Natural killer cell (primary cell): ENCODE results near the gene SIPA1L3. TPM values are rescaled to one million over a fixed set of nuclear protein-coding genes. Genes with fewer than 3 reads are reported as not detected.

Experiments
- ATAC-seq, 3 donors: fragments of 150-1000 bp in 2 of 3; fragments of 200-7000 bp in 1 of 3; cut with Tn5 transposase; 1 replicate in 1 of 3; 2 replicates in 2 of 3; pipeline ENCODE4 v1.10.0; 2021; ENCODE audit warnings: mild to moderate bottlenecking in 2 of 3, moderate library complexity in 2 of 3
- DNase-seq, 2 donors: peaks; one replicate each; pipeline versions ENCODE4 v3.0.0 to v3.0.0-alpha.2; 2013 to 2021; ENCODE audit warnings: mixed read lengths in 1 of 2
- H3K27ac ChIP-seq: one replicate; pipeline ENCODE4 v1.5.1; 2013; ENCODE audit warnings: mild to moderate bottlenecking, low read length
- H3K27me3 ChIP-seq: one replicate; pipeline ENCODE4 v1.6.1; 2013; ENCODE audit warnings: low read length; ENCODE audit not compliant: control insufficient read depth, insufficient read depth
- H3K36me3 ChIP-seq: one replicate; pipeline ENCODE4 v1.6.1; 2013; ENCODE audit warnings: low read length; ENCODE audit not compliant: control insufficient read depth, insufficient read depth
- H3K4me1 ChIP-seq: one replicate; pipeline ENCODE4 v1.6.1; 2013; ENCODE audit warnings: low read length; ENCODE audit not compliant: control insufficient read depth, insufficient read depth
- H3K4me3 ChIP-seq: one replicate; pipeline ENCODE4 v1.5.1; 2013; ENCODE audit warnings: low read length
- H3K9me3 ChIP-seq: one replicate; pipeline ENCODE4 v1.6.1; 2013; ENCODE audit warnings: low read length; ENCODE audit not compliant: control insufficient read depth, insufficient read depth
- H3K27ac Mint-ChIP-seq, 2 donors: one replicate each; pipeline ENCODE4 v1.8.0; 2022; ENCODE audit warnings: mild to moderate bottlenecking in 2 of 2, mixed read lengths in 2 of 2, moderate library complexity in 1 of 2
- H3K27me3 Mint-ChIP-seq, 2 donors: one replicate each; pipeline ENCODE4 v1.8.0; 2022; ENCODE audit warnings: low read depth in 2 of 2, mixed read lengths in 2 of 2
- H3K36me3 Mint-ChIP-seq: one replicate; pipeline ENCODE4 v1.8.0; 2022; ENCODE audit warnings: mixed read lengths
- H3K4me1 Mint-ChIP-seq, 2 donors: one replicate each; pipeline ENCODE4 v1.8.0; 2022; ENCODE audit warnings: mixed read lengths in 2 of 2
- H3K4me3 Mint-ChIP-seq: one replicate; pipeline ENCODE4 v1.8.0; 2022; ENCODE audit warnings: mild to moderate bottlenecking, moderate library complexity, mixed read lengths
- H3K9me3 Mint-ChIP-seq, 2 donors: one replicate each; pipeline ENCODE4 v1.8.0; 2022; ENCODE audit warnings: mixed read lengths in 2 of 2
- WGBS: methylation state at CpG from one replicate; pipeline ENCODE4 v1.1.7; 2013; ENCODE audit warnings: missing lambda C conversion rate; ENCODE audit not compliant: insufficient coverage; 5-methylcytosine and 5-hydroxymethylcytosine counted together
- intact Hi-C: fragments of 100-400 bp; cut with micrococcal nuclease; formaldehyde crosslinking; loops from one replicate; pipeline ENCODE4 v1.14.2; 2022
- total RNA-seq, 4 donors: library from RNA; stranded (reverse); fragments of 120-200 nt in 1 of 4; gene quantifications; one replicate each; pipeline versions ENCODE4 v1.2.3 to v1.2.4, GENCODE V29; 2013 to 2022
- TF ChIP-seq, protein P1 (sequence below): fragments of 200-600 bp; IDR thresholded peaks from one replicate; pipeline ENCODE4 v1.8.0; 2022; ENCODE audit warnings: antibody characterized with exemption

SIPA1L3 gene
- total RNA-seq, 3 donors from 2014 or later (not counting 1 experiment from before 2014, with no cell fraction given), result 34.4 to 35.8 (median 35.4) TPM

- TF ChIP-seq, protein P1, sequence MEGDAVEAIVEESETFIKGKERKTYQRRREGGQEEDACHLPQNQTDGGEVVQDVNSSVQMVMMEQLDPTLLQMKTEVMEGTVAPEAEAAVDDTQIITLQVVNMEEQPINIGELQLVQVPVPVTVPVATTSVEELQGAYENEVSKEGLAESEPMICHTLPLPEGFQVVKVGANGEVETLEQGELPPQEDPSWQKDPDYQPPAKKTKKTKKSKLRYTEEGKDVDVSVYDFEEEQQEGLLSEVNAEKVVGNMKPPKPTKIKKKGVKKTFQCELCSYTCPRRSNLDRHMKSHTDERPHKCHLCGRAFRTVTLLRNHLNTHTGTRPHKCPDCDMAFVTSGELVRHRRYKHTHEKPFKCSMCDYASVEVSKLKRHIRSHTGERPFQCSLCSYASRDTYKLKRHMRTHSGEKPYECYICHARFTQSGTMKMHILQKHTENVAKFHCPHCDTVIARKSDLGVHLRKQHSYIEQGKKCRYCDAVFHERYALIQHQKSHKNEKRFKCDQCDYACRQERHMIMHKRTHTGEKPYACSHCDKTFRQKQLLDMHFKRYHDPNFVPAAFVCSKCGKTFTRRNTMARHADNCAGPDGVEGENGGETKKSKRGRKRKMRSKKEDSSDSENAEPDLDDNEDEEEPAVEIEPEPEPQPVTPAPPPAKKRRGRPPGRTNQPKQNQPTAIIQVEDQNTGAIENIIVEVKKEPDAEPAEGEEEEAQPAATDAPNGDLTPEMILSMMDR, result no peak
- no peaks in the 10 kb centered on the region for H3K36me3 Mint-ChIP-seq
- Histone ChIP-seq H3K36me3 (no peaks in the 10 kb centered on the region), H3K9me3 (no peaks in the 10 kb centered on the region), H3K4me3 (peak overlapping the region; percentile 16), H3K4me1 (peaks cover 45% of the 10 kb centered on the region), H3K27ac (peak overlapping the region; percentile 85), H3K27me3 (no peaks in the 10 kb centered on the region)
- intact Hi-C loops, result loop anchor here (2.0 kb wide), 1 partner anchor 142 kb away; the partner anchor contains the start of genes SIPA1L3 and WDR87
- H3K4me3 Mint-ChIP-seq, result peak overlapping the region; percentile 65
- ATAC-seq (peak; percentile 91 to 92 (median 92)), DNase-seq (peak; percentile 30 to 85)
- H3K4me1 Mint-ChIP-seq, result peaks cover 30 to 41% of the 10 kb centered on the region in 2 donors
- WGBS, result 33% methylated on average over 10 of the region's 10 CpGs
- peak overlapping the region; percentile 78 to 90 for H3K27ac Mint-ChIP-seq
- no peaks in the 10 kb centered on the region for H3K27me3 Mint-ChIP-seq
- no peaks in the 10 kb centered on the region for H3K9me3 Mint-ChIP-seq
Measured at GRCh38 chr19:38049105-38049649, 142.2 kb downstream of the SIPA1L3 start.

GRCh38 chr19:38055010-38055409, 148.0 kb downstream of the SIPA1L3 start:
- intact Hi-C loops, result no loop called here
- Histone ChIP-seq H3K27ac (no peak overlapping the region), H3K9me3 (no peaks in the 10 kb centered on the region), H3K36me3 (no peaks in the 10 kb centered on the region), H3K27me3 (no peaks in the 10 kb centered on the region), H3K4me1 (no peaks in the 10 kb centered on the region), H3K4me3 (no peak overlapping the region)
- DNase-seq (no peak), ATAC-seq (no peak)
- no peak overlapping the region for H3K4me3 Mint-ChIP-seq
- no peak overlapping the region for H3K27ac Mint-ChIP-seq
- H3K36me3 Mint-ChIP-seq, result no peaks in the 10 kb centered on the region
- no peaks in the 10 kb centered on the region for H3K9me3 Mint-ChIP-seq
- no peaks in the 10 kb centered on the region for H3K27me3 Mint-ChIP-seq
- TF ChIP-seq, protein P1, result no peak
- 55% methylated on average over 7 of the region's 9 CpGs for WGBS
- peaks cover 0 to 5% of the 10 kb centered on the region in 2 donors for H3K4me1 Mint-ChIP-seq

- ATAC-seq, result no peak
- no peaks in the 10 kb centered on the region for H3K27me3 Mint-ChIP-seq
- H3K27ac Mint-ChIP-seq, result no peak overlapping the region
- peaks cover 0 to 5% of the 10 kb centered on the region in 2 donors for H3K4me1 Mint-ChIP-seq
- Histone ChIP-seq H3K27ac (no peak overlapping the region), H3K4me3 (no peak overlapping the region), H3K4me1 (peaks cover 4% of the 10 kb centered on the region), H3K36me3 (no peaks in the 10 kb centered on the region), H3K9me3 (no peaks in the 10 kb centered on the region), H3K27me3 (no peaks in the 10 kb centered on the region)
- H3K4me3 Mint-ChIP-seq, result no peak overlapping the region
- WGBS, result 89% methylated on average over 17 of the region's 18 CpGs
- no peaks in the 10 kb centered on the region for H3K36me3 Mint-ChIP-seq
- no peaks in the 10 kb centered on the region for H3K9me3 Mint-ChIP-seq
- TF ChIP-seq, protein P1, result no peak
- DNase-seq, result peak in 1 of 2 donors; percentile 29
- intact Hi-C loops, result no loop called here
Measured at GRCh38 chr19:38055655-38056521, 148.9 kb downstream of the SIPA1L3 start.
